Endothelial cell of umbilical vein (primary cell): ENCODE measurements around the gene ACAP2.
"Not testable (repeated sequence)": the region's sequence is repeated elsewhere in the genome, so short reads cannot be mapped to it uniquely, and the experiment has no call there.

Experiments
- POLR2A ChIP-seq: IDR thresholded peaks from 2 replicates; pipeline ENCODE4 v1.6.1; 2012; ENCODE audit warnings: low read depth, mild to moderate bottlenecking, control low read depth, low read length
- POLR2AphosphoS5 ChIP-seq: IDR thresholded peaks from 2 replicates; pipeline ENCODE4 v1.6.1; 2012; ENCODE audit warnings: low read depth, mild to moderate bottlenecking, control low read depth, low read length, moderate library complexity; ENCODE audit not compliant: insufficient read depth

DNA sequence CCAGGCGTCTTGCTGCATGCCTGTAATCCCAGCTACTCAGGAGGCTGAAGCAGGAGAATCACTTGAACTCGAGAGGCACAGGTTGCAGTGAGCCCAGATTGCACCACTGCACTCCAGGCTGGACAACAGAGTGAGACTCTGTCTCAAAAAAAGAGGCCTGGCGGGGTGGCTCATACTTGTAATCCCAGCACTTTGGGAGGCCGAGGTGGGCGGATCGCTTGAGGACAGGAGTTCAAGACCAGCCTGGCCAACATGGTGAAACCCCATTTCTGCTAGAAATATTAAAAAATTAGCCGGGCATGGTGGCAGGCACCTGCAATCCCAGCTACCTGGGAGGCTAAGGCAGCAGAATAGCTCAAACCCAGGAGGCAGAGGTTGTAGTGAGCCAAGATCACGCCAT, 32.3 kb upstream of the ACAP2 start:
- TF ChIP-seq POLR2AphosphoS5, POLR2A: not testable (repeated sequence)
